Neural cell (in vitro differentiated cells): ENCODE measurements around the gene KCNA4.

Experiments used
- CTCF ChIP-seq: fragments of 450-650 bp; IDR thresholded peaks from 2 replicates; pipeline ENCODE4 v1.5.1; 2014; ENCODE audit warnings: antibody characterized with exemption, mild to moderate bottlenecking, moderate library complexity; ENCODE audit not compliant: poor library complexity, severe bottlenecking
- EZH2 ChIP-seq: fragments of 200-600, 300-800 bp; shearing (Covaris generic), sonication (generic); IDR thresholded peaks from 2 replicates; pipeline ENCODE4 v1.6.1; 2014; ENCODE audit warnings: antibody characterized with exemption, low read length, borderline replicate concordance, mild to moderate bottlenecking; ENCODE audit not compliant: insufficient read depth, poor library complexity, severe bottlenecking
- RAD21 ChIP-seq: fragments of 450-650 bp; conservative IDR thresholded peaks from 2 replicates; pipeline ENCODE4 v1.6.1; 2014; ENCODE audit warnings: antibody characterized with exemption, mild to moderate bottlenecking, moderate library complexity
- REST ChIP-seq: IDR thresholded peaks from 2 replicates; pipeline ENCODE4 v1.6.1; 2012; ENCODE audit warnings: borderline replicate concordance
- SMC3 ChIP-seq: fragments of 450-650 bp; conservative IDR thresholded peaks from 2 replicates; pipeline ENCODE4 v1.6.1; 2014; ENCODE audit warnings: antibody characterized with exemption, mild to moderate bottlenecking, moderate library complexity; ENCODE audit not compliant: poor library complexity
- TAF1 ChIP-seq: IDR thresholded peaks from 2 replicates; pipeline ENCODE4 v1.6.1; 2012; ENCODE audit warnings: low read depth

GRCh38 chr11:30009060-30009459, 7.8 kb downstream of the KCNA4 start:
- TF ChIP-seq TAF1 = no peak
- no peak for TF ChIP-seq CTCF
- TF ChIP-seq EZH2 = no peak
- no peak for TF ChIP-seq REST
- no peak for TF ChIP-seq SMC3
- no peak for TF ChIP-seq RAD21
